GM12892 (cell line): ENCODE data around the gene ADARB2.

Experiments used
- POLR2A ChIP-seq: IDR thresholded peaks from 2 replicates; pipeline ENCODE4 v1.6.1; 2011; ENCODE audit warnings: low read depth, low read length, control low read depth
- POLR2AphosphoS5 ChIP-seq: IDR thresholded peaks from 2 replicates; pipeline ENCODE4 v1.6.1; 2011; ENCODE audit warnings: low read depth, low read length, control low read depth

DNA sequence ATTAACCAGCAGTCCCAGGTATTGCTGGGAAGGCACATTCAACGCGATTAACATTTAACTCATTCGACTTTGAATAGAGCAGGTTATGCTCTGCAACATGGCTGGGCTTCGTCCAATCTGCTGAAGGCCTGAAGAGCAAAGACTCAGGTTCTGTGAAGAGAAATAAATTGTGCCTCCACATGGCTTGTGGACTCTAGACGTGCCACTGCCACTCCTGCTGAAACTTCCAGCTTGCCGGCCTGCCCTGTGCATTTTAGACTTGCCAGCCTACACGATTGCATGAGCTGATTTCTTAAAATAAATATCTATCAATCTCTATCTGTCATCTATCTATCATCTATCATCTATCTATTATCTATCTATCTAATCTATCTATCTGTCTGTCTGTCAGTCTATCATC lies 543.2 kb downstream of the ADARB2 start:
- no peak for TF ChIP-seq POLR2A
- no peak for TF ChIP-seq POLR2AphosphoS5
